DMS 273 treated with DMSO at 0.1 percent for 48 hours (cell line): ENCODE measurements around the gene PRR13.
"Not testable (repeated sequence)": the region's sequence is repeated elsewhere in the genome, so short reads cannot be mapped to it uniquely, and the experiment has no call there.

Experiments
- DNase-seq: peaks from one replicate; lab custom pipeline; 2025; lab: John Stamatoyannopoulos, UW

The PRR13 gene

GRCh38 chr12:53441040-53441833 is at the start of gene PRR13:
PRR13 (plus strand) TSS chr12:53441734; CDS start chr12:53442715, 981 bp downstream.
- DNase-seq, result peak; percentile 96

- DNase-seq, result no peak
Measured at GRCh38 chr12:53399896-53400295, 41.6 kb upstream of the PRR13 start.

GRCh38 chr12:53402351-53402750 is 39.2 kb upstream of the PRR13 start:
- DNase-seq, result not testable (repeated sequence)

- DNase-seq, result no peak
Measured at GRCh38 chr12:53402871-53403270, 38.7 kb upstream of the PRR13 start.

- DNase-seq, result no peak
Measured at GRCh38 chr12:53410951-53411350, 30.6 kb upstream of the PRR13 start.

GRCh38 chr12:53413485-53414204 is 27.9 kb upstream of the PRR13 start:
- DNase-seq, result no peak

- no peak for DNase-seq
Measured at GRCh38 chr12:53414756-53415417, 26.6 kb upstream of the PRR13 start.

- not testable (repeated sequence) for DNase-seq
Measured at GRCh38 chr12:53415752-53416389, 25.7 kb upstream of the PRR13 start.

- not testable (repeated sequence) for DNase-seq
Measured at GRCh38 chr12:53417291-53417816, 24.2 kb upstream of the PRR13 start.

- DNase-seq, result no peak
Measured at GRCh38 chr12:53418221-53418620, 23.3 kb upstream of the PRR13 start.

GRCh38 chr12:53419756-53420155 is 21.8 kb upstream of the PRR13 start:
- DNase-seq, result no peak

- DNase-seq, result not testable (repeated sequence)
Measured at GRCh38 chr12:53422247-53422646, 19.3 kb upstream of the PRR13 start.

GRCh38 chr12:53423597-53423996 is 17.9 kb upstream of the PRR13 start, which contains the start of gene AMHR2:
AMHR2 (plus strand) TSS chr12:53423855; CDS start chr12:53423935, 80 bp downstream.
- no peak for DNase-seq

- DNase-seq, result no peak
Measured at GRCh38 chr12:53424626-53425514, 16.7 kb upstream of the PRR13 start.

- no peak for DNase-seq
Measured at GRCh38 chr12:53425515-53426150, 15.9 kb upstream of the PRR13 start.

GRCh38 chr12:53427905-53428594 is 13.5 kb upstream of the PRR13 start:
- no peak for DNase-seq

GRCh38 chr12:53428741-53429140 is 12.8 kb upstream of the PRR13 start:
- no peak for DNase-seq

GRCh38 chr12:53430116-53430515 is 11.4 kb upstream of the PRR13 start:
- no peak for DNase-seq

GRCh38 chr12:53431187-53431586 is 10.3 kb upstream of the PRR13 start:
- DNase-seq, result no peak

GRCh38 chr12:53435326-53435725 is 6.2 kb upstream of the PRR13 start:
- not testable (repeated sequence) for DNase-seq
